ENCODE measurements around the gene AGTRAP. TPM values are rescaled to one million over a fixed set of nuclear protein-coding genes. Genes with fewer than 3 reads are reported as not detected.

The AGTRAP gene
- total and polyA plus RNA-seq, 9 of the 15 experiments (the other 6 are each of a cell fraction or from before 2014, with no cell fraction given) = 26.8 to 105 (median 57.5) TPM

- TF ChIP-seq COPS2 (conservative IDR thresholded peaks at IDR 0.05) (no peak), ZNF384 (IDR thresholded peaks at IDR 0.05; ENCODE audit: low read depth, low read length) (no peak), ARHGAP35 (IDR thresholded peaks at IDR 0.05; ENCODE audit: partially characterized antibody) (no peak), U2AF2 (optimal IDR thresholded peaks at IDR 0.05; ENCODE audit: low read depth, low read length) (no peak), RB1 (IDR thresholded peaks at IDR 0.05; ENCODE audit: low read depth) (no peak), RNF219 (CRISPR knock-in tag; IDR thresholded peaks at IDR 0.05) (no peak), THRA (IDR thresholded peaks at IDR 0.05) (no peak), ZNF124 (CRISPR knock-in tag; IDR thresholded peaks at IDR 0.05) (no peak), FIP1L1 (IDR thresholded peaks at IDR 0.05; ENCODE audit: low read depth, low read length, poor library complexity, severe bottlenecking) (no peak), FOXM1 (IDR thresholded peaks at IDR 0.05; ENCODE audit: low read depth) (no peak), FOXM1 (CRISPR knock-in tag; IDR thresholded peaks at IDR 0.05; ENCODE audit: low read depth) (no peak), MGA (IDR thresholded peaks at IDR 0.05) (no peak), HNRNPUL1 (IDR thresholded peaks at IDR 0.05; ENCODE audit: low read length) (no peak), SRSF7 (optimal IDR thresholded peaks at IDR 0.05; ENCODE audit: low read depth, low read length) (no peak), KDM1A (IDR thresholded peaks at IDR 0.05) (no peak), MYNN (IDR thresholded peaks at IDR 0.05) (no peak), MYNN (CRISPR knock-in tag; IDR thresholded peaks at IDR 0.05) (no peak)
Observed at GRCh38 chr1:11786168-11786567, 50.2 kb downstream of the AGTRAP start (continued).
